ENCODE data around the gene PNMA8C.
"Not testable (repeated sequence)": the region's sequence is repeated elsewhere in the genome, so short reads cannot be mapped to it uniquely, and the experiment has no call there.

The PNMA8C gene

GRCh38 chr19:46456930-46457329, 28.2 kb upstream of the PNMA8C start:
- H3K4me3 ChIP-seq (ENCODE audit: low read length): no peak overlapping the region
- TF ChIP-seq ZNF274 (IDR thresholded peaks at IDR 0.05; ENCODE audit: low read depth, low read length): no peak

GRCh38 chr19:46454244-46454643, 25.5 kb upstream of the PNMA8C start:
- no peak overlapping the region for H3K4me3 ChIP-seq (ENCODE audit: low read length)
- TF ChIP-seq ZNF274 (IDR thresholded peaks at IDR 0.05; ENCODE audit: low read depth, low read length): no peak

- no peak for TF ChIP-seq ZNF274 (IDR thresholded peaks at IDR 0.05; ENCODE audit: low read depth, low read length)
- no peak overlapping the region for H3K4me3 ChIP-seq (ENCODE audit: low read length)
Measured at GRCh38 chr19:46453661-46454060, 24.9 kb upstream of the PNMA8C start.

- no peak overlapping the region for H3K4me3 ChIP-seq (ENCODE audit: low read length)
- TF ChIP-seq ZNF274 (IDR thresholded peaks at IDR 0.05; ENCODE audit: low read depth, low read length): no peak
Measured at GRCh38 chr19:46452186-46452585, 23.4 kb upstream of the PNMA8C start.

- H3K4me3 ChIP-seq (ENCODE audit: low read length): no peak overlapping the region
- TF ChIP-seq ZNF274 (IDR thresholded peaks at IDR 0.05; ENCODE audit: low read depth, low read length): no peak
Measured at GRCh38 chr19:46451352-46451751, 22.6 kb upstream of the PNMA8C start.

DNA sequence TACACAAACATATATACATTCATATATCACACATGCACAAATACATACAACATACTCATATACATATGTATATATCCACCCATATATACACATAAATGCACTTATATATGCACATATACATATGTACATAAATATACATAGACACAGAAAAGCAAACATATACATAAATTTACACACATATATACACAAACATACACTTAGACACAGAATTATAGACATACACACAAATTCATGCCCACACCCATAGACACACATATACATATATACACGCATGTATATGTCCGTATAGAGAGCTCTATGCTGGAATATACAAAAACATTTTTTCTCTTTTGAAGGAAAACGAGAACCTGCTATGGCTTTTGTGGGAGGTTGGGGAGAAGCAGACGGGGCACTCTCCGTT, 22.0 kb upstream of the PNMA8C start:
- no peak overlapping the region for H3K4me3 ChIP-seq (ENCODE audit: low read length)

DNA sequence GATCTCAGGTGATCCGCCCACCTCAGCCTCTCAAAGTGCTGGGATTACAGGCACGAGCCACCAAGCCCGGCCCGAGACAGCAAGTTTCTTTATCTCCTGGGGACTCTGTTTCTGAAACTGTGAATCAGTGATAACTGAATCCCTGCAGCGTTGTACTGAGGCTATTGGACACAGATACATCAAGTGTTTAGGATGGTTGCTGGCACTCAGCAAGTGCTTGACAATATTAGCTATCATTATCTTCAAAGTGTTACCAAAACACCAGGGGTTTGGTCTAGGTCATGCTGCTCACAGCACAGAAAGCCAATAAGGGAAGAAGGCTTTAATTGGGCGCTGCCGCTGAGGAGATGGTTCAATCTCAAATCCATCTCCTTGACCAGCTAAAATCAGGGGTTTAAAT, 20.5 kb upstream of the PNMA8C start:
- no peak for TF ChIP-seq ZNF274 (IDR thresholded peaks at IDR 0.05; ENCODE audit: low read depth, low read length)

More for the DNA sequence above, 22.0 kb upstream of the PNMA8C start:
- no peak for TF ChIP-seq ZNF274 (IDR thresholded peaks at IDR 0.05; ENCODE audit: low read depth, low read length)

DNA sequence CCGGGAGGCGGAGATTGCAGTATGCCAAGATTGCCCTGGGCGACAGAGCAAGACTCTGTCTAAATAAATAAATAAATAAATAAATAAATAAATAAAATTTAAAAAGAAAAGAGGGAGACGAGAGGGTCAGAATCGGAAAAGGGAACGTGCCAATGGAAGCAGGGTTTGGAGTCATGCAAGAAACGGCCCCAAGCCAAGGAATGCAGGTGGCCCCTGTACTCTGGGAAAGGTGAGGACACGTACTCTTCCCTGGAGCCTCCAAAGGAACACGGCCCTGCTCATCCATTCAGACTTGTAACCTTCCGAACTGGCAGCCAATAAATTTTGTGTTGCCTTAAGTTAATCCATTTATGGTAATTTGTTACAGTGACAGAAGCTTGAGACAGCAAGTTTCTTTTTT, 19.9 kb upstream of the PNMA8C start:
- H3K4me3 ChIP-seq (ENCODE audit: low read length): no peak overlapping the region
- TF ChIP-seq ZNF274 (IDR thresholded peaks at IDR 0.05; ENCODE audit: low read depth, low read length): no peak

More for the DNA sequence above, 20.5 kb upstream of the PNMA8C start:
- no peak overlapping the region for H3K4me3 ChIP-seq (ENCODE audit: low read length)

DNA sequence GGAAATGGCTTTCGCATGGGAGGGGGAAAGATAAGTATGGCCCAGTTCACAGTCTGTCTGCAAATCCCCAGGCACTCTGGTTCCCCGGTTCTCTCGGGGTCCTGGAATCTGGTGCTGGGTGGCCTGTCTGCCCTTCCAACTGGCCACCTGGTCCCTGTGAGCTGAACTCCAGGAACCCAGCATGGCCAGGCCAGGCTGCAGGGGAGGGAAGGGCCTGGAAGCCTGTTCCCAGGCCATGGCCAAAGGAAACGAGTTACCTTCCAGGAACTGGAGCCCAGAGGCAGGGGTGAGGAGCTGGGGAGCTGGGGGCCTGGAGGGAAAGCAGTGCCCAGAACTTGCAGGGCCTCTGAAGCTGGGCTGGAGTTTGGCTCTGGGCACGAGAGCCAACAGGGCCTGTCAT, 19.1 kb upstream of the PNMA8C start:
- no peak overlapping the region for H3K4me3 ChIP-seq (ENCODE audit: low read length)
- no peak for TF ChIP-seq ZNF274 (IDR thresholded peaks at IDR 0.05; ENCODE audit: low read depth, low read length)

DNA sequence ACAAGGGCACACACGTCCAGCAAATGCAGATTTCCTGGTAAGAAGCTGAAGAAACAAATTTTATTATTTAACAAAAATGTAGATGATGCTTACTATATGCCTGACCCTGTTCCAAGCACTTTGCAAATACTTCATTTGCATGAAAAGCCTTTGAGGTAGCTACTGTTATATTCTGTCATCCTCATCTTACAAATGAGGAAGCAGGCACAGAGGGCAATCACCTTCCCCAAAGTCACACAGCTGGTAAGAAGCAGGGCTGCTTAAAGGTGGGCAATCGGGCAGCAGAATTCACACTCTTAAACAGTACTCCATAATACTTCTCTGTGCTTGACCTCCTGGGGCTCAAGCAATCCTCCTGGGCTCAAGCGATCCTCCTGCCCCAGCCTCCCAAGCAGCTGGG, 18.3 kb upstream of the PNMA8C start:
- no peak overlapping the region for H3K4me3 ChIP-seq (ENCODE audit: low read length)
- TF ChIP-seq ZNF274 (IDR thresholded peaks at IDR 0.05; ENCODE audit: low read depth, low read length): no peak

GRCh38 chr19:46446021-46446420, 17.3 kb upstream of the PNMA8C start:
- H3K4me3 ChIP-seq (ENCODE audit: low read length): no peak overlapping the region
- no peak for TF ChIP-seq ZNF274 (IDR thresholded peaks at IDR 0.05; ENCODE audit: low read depth, low read length)

GRCh38 chr19:46442808-46443450, 14.2 kb upstream of the PNMA8C start:
- H3K4me3 ChIP-seq (ENCODE audit: low read length): no peak overlapping the region
- TF ChIP-seq ZNF274 (IDR thresholded peaks at IDR 0.05; ENCODE audit: low read depth, low read length): no peak

DNA sequence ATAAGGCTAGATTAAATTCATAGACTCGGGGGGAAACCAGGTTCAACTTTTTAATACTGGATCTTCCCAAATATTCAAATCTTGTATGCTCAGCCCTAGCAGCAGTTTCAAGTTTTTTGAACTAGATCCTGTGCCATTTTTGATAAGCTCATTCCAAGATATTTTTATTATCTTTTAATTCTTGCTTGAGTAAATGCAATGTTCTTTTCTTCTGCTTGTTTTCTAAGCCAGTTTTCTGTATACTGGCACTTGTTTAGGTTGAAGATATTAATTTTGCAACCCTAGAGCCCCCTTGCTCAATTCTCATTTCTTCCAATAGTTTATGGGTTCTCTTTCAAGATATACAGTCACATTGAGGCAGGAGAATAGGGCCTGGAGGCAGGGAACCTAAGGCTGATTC, 13.1 kb upstream of the PNMA8C start:
- no peak for TF ChIP-seq ZNF274 (IDR thresholded peaks at IDR 0.05; ENCODE audit: low read depth, low read length)
- no peak overlapping the region for H3K4me3 ChIP-seq (ENCODE audit: low read length)

GRCh38 chr19:46435689-46436088, 7.0 kb upstream of the PNMA8C start:
- H3K4me3 ChIP-seq (ENCODE audit: low read length): not testable (repeated sequence)

DNA sequence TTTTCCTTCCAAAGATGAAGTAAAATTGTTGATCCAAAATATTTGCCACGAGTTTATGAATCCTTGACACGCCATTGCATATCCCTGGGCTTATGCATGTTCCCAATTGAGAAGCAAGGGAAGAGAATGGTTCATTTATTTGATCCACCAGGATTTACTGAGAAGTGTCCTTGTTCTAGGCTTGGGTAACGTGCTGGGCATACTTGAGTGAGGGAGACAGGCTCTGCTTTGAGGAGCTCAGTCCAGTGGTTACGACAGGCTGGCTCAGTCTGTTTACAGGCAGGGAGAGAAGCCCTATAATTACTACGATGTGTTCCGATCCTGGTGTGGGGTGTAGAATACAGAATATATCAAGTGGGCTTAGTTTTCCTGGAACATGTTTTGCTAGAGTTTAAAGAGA, 6.3 kb upstream of the PNMA8C start:
- no peak overlapping the region for H3K4me3 ChIP-seq (ENCODE audit: low read length)
- TF ChIP-seq ZNF274 (IDR thresholded peaks at IDR 0.05; ENCODE audit: low read depth, low read length): no peak

GRCh38 chr19:46433470-46433869, 4.7 kb upstream of the PNMA8C start:
- H3K4me3 ChIP-seq (ENCODE audit: low read length): not testable (repeated sequence)

All from GM08714 (cell line).